NOMO-1 treated with dmso at 0.1 percent for 144 hours (cell line): ENCODE data around the gene CAMTA1.

Source experiments
- DNase-seq: peaks from one replicate; lab custom pipeline; 2025; ENCODE audit not compliant: unreplicated experiment; lab: John Stamatoyannopoulos, UW

CAMTA1 gene

DNA sequence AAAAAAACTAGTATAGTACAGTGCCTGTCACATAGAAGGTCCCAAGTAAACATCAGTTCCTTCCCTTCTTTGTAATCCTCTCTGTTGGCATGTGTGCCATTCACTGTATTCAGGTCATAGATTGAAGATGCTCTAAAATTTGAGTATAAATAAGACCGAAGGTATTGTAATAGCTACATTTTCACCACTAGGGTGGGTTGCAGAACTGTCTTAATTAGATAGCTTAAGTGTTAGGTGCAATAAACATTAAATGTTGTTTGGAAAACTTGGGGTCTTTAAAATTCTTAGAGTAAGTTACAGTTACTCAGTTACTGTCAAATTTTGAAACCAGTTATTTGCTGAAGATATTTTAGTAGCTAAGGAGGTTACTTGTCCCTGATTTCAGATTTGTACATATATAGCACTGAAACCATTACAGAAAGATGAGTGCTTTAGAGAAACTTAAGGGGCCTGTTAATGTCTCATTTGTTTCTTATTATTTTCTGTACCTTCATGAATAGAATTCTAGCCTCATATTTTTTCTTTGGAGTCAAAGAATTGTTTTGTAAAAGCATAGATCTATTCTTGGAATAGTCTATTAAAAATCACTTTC is 1023.1 kb downstream of the CAMTA1 start:
- peak; percentile 1 for DNase-seq

DNA sequence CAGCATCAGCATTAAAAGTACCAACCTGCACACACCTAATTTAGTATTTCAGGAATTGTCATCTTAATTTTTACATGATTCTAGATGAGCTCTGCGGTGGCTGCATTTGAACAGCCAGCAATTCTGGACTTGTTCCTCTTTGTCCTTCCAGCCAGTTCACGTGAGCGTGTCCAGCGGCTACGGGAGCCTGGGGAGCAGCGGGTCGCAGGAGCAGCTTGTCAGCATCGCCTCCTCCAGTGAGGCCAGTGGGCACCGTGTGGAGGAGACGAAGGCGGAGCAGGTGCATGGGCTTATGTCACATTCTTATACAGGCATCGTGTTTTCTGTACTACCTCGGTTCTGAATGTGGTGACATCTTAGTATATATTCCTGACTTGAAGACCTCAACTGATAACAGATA is 1024.5 kb downstream of the CAMTA1 start:
- no peak for DNase-seq

DNA sequence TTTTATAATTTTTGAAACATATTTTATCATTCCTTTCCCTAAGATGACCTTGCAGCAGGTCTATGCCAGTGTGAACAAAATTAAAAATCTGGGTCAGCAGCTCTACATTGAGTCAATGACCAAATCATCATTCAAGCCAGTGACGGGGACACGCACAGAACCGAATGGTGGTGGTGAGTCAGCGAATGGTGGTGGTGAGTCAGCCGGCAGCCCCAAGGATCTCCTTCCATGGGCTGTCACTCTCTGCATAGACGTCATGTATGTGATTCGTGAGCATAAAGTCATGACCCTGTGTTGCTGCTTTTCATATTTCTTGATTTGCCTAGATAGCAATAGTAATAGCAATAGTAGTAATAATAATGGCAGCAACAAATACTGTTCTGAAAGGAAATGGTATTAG is 1025.1 kb downstream of the CAMTA1 start:
- DNase-seq = peak; percentile 3

DNA sequence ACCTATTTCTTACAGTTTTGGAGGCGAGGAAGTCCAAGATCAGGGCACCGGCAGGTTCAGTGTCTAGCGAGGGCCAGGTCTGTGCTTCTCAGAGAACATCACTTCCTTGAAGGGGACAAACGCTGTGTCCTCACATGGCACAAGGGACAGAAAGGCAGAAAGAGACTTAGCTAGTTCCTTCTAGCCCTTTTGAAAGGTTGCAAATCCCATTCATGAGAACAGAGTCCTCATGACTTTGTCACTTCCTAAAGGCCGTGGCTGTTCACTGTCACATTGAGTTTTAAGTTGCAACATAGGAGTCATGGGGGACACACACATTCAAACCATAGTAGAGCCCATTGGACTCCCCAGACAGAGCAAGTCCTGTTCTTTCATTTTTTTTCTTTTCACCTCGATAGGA is 1026.2 kb downstream of the CAMTA1 start:
- DNase-seq = no peak

DNA sequence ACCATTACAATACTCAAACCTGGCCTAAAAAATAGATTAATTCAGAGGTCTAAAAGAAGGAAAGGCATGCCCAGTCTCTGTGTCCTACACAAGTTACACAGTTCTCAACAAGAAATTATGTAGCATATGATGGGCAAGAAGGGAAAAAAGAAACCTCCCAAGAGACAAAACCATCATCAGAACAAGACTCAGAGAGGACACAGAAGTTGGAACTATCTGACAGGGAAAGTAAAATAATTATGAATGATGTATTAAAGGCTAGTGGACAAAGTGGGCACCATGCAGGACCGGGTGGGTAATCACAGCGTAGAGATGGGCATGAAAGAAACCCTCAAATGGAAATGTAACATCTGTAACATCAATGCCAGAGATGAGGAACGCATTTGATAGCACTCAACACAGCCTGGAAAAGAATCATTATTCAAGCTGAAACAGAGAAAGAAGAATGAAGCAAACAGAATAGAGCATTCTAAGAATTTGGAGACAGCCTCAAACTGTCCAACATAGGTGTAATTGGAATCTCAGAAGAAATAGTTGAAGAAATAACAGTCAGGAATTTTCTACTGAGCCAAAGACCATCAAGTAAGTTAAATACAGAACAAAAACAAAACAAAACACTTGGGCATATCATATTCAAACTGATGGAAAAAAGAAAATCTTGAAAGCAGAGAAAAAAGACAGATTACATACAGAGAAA is 1028.6 kb downstream of the CAMTA1 start:
- no peak for DNase-seq
